Measurements from ENCODE around the gene TMEM72. TPM values are rescaled to one million over a fixed set of nuclear protein-coding genes. Genes with fewer than 3 reads are reported as not detected.

TMEM72 gene
- not detected for total RNA-seq
- polyA plus RNA-seq, result not detected

DNA sequence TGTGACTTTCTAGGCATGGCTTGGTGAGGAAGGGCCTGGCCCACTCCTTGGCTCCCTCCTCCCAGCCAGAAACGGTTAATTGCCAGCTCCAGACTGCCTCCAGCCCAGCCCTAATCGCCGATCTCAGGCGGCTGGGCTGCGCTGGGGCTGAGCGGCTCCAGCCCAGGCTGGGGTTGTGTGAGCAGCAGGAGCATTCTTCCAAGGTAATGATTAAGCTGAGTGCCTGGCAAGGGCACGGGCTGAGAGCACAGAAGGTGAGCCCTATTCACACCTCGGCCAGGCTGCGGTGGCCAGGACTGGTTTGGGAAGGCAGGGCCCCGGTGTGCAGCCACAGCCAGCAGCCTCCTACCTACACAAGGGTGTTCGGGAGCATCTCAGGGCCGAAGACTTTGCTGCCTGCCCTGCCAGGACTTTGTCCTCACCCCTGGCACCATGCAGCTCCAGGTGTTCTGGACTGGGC is at the start of gene TMEM72:
TSS of gene TMEM72 (plus strand) at position 257 of the 460 bp plus-strand sequence. CDS start at position 433, 176 bp downstream.
- peaks cover 0 to 17% of the 10 kb centered on the region in 2 donors for H3K27me3 Mint-ChIP-seq
- POLR2A ChIA-PET, result no interaction called here
- no peaks in the 10 kb centered on the region for H3K36me3 Mint-ChIP-seq

DNA sequence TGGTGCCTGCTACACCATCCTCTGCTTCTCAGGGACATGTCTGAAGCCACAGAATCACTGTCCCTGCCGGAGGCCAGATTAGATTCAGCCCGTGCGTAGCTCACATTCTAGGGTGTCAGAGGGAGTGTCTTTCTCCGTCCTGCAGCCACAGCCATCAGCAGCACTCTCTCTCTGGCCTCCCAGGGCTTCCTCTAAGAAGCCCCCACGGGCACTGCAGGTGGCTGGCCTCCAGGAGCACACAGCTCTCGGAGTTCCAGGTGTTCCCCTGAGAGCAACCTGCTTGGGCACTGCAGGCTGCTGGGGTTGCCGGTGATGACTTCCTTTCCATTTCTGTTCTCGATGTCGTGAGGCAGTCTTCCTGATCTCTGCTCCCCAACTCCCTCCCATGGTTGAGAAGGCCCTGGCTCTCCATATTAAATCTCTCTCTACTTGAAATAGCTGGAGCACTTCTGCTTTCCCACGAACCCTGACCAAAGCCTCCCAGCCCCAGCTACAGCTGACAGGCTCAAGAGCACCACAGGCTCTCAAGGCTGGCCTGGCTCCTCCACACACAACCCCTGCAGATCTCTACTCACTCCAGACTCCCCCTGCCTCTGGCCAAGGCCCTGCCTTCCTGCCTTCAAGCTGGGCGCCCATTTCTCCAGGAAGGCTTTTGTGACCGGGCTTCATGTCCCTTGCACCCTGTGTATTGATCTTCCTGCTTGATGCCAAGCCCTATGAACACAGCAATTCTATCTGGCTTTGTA is 49.0 kb upstream of the TMEM72 start:
- peaks cover 19 to 48% of the 10 kb centered on the region in 2 donors for H3K27me3 Mint-ChIP-seq

More for the DNA sequence above, at the start of gene TMEM72:
- CTCF ChIA-PET, result interaction anchor here (1.9 kb wide), 1 partner anchor 21 kb away, joined by 5 read pairs; no protein-coding TSS in a partner anchor
- H3K27ac Mint-ChIP-seq, result peak within 1 kb of the TSS in 1 of 8 donors; percentile 19
- no peaks in the 10 kb centered on the region for H3K36me3 ChIP-seq (ENCODE audit: insufficient read depth, low read length)
- H3K9me3 Mint-ChIP-seq, result no peaks in the 10 kb centered on the region
- no peaks in the 10 kb centered on the region for H3K27me3 ChIP-seq (ENCODE audit: insufficient read depth, low read length, poor library complexity, severe bottlenecking)
- no peak within 1 kb of the TSS for H3K27ac ChIP-seq (ENCODE audit: low read depth, low read length)
- H3K9me3 ChIP-seq (ENCODE audit: low read length), result no peaks in the 10 kb centered on the region
- peaks cover 17% of the 10 kb centered on the region for H3K4me1 ChIP-seq (ENCODE audit: insufficient read depth, low read length)
- H3K4me1 Mint-ChIP-seq, result peaks cover 11 to 16% (median 14%) of the 10 kb centered on the region in 3 donors
- no peak within 1 kb of the TSS for H3K4me3 ChIP-seq (ENCODE audit: low read length)
- DNase-seq, result no peak
- no peak within 1 kb of the TSS for H3K4me3 Mint-ChIP-seq

DNA sequence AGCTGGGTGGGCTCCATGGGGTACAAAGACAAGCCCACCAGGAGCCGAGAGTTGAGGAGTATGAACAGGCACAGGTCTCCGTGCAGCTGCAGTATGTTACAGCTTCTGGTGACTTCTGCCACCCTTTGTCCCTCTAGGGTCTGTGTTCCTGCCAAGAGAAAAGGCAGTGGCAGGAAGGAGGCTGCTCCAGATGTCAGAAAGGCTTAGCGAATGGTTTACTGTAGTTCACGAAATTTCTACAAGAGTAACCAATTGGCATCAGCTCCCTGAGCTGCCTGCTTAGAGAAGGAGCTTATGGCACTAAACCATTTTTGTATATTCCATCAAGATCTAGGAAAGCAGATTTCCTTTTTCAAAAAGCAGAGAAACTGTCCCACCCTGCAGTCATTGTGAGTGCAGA is 48.2 kb upstream of the TMEM72 start:
- H3K4me1 ChIP-seq (ENCODE audit: insufficient read depth, low read length), result peaks cover 4% of the 10 kb centered on the region
- H3K27me3 Mint-ChIP-seq, result peaks cover 19 to 48% of the 10 kb centered on the region in 2 donors
- H3K4me3 Mint-ChIP-seq, result peak overlapping the region in 4 of 7 donors; percentile 8 to 31 (median 19)
- H3K36me3 Mint-ChIP-seq, result peaks cover 0 to 1% (median 0%) of the 10 kb centered on the region in 3 donors
- no peaks in the 10 kb centered on the region for H3K36me3 ChIP-seq (ENCODE audit: insufficient read depth, low read length)
- H3K4me1 Mint-ChIP-seq, result peaks cover 14 to 18% (median 16%) of the 10 kb centered on the region in 3 donors
- no peaks in the 10 kb centered on the region for H3K9me3 ChIP-seq (ENCODE audit: low read length)
- H3K27ac Mint-ChIP-seq, result no peak overlapping the region
- DNase-seq, result no peak
- H3K27me3 ChIP-seq (ENCODE audit: insufficient read depth, low read length, poor library complexity, severe bottlenecking), result peaks cover 12% of the 10 kb centered on the region
- ChIA-PET CTCF (interaction anchor here (1.0 kb wide), 1 partner anchor 10 kb away, joined by 3 read pairs; no protein-coding TSS in a partner anchor), POLR2A (no interaction called here)
- no peak overlapping the region for H3K4me3 ChIP-seq (ENCODE audit: low read length)
- H3K27ac ChIP-seq (ENCODE audit: low read depth, low read length), result no peak overlapping the region
- no peaks in the 10 kb centered on the region for H3K9me3 Mint-ChIP-seq

More for the DNA sequence above, 49.0 kb upstream of the TMEM72 start:
- H3K4me3 Mint-ChIP-seq, result peak overlapping the region in 1 of 7 donors; percentile 14
- H3K9me3 Mint-ChIP-seq, result no peaks in the 10 kb centered on the region
- peaks cover 14 to 18% (median 16%) of the 10 kb centered on the region in 3 donors for H3K4me1 Mint-ChIP-seq
- peak overlapping the region in 2 of 8 donors; percentile 22 to 43 for H3K27ac Mint-ChIP-seq
- H3K36me3 ChIP-seq (ENCODE audit: insufficient read depth, low read length), result no peaks in the 10 kb centered on the region
- H3K4me1 ChIP-seq (ENCODE audit: insufficient read depth, low read length), result peaks cover 4% of the 10 kb centered on the region
- peaks cover 0 to 1% (median 0%) of the 10 kb centered on the region in 3 donors for H3K36me3 Mint-ChIP-seq
- POLR2A ChIA-PET, result no interaction called here
- no peak overlapping the region for H3K27ac ChIP-seq (ENCODE audit: low read depth, low read length)
- CTCF ChIA-PET, result interaction anchor here (1.0 kb wide), 1 partner anchor 10 kb away, joined by 3 read pairs; no protein-coding TSS in a partner anchor
- no peak for DNase-seq
- H3K9me3 ChIP-seq (ENCODE audit: low read length), result no peaks in the 10 kb centered on the region
- H3K4me3 ChIP-seq (ENCODE audit: low read length), result no peak overlapping the region
- H3K27me3 ChIP-seq (ENCODE audit: insufficient read depth, low read length, poor library complexity, severe bottlenecking), result peaks cover 12% of the 10 kb centered on the region

DNA sequence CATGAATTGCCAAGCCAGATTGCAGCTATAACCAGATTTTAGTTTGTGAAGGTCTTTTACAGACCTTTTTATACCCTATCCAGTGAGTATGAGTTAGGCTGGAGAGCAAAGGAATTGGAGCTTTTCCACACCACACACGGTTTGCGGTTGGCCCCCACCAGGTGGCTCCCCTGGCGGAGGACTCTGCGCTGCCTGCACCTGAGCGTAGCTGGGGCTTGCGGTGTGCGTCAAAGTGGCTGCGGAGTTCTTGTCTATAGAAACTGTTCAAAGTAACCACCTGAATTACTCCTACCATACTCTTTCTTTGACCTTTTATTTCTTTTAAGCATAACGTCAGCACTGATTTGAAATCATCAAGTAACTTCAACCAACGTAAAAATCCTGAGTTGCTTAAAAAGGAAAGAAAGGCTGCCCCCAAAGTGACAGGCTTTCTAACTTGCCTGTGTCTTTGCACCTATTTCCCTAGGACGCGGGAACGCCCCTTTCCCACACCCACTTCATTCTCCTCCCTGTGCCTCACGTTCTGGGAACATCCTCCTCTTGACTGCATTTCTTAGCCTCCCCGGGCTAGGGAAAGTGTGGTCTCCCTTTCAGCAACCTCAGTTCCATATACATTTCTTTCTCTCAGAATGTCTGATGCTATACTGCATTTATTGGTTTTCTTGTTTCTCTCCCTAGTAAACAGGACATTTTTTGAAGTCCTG is 47.6 kb upstream of the TMEM72 start:
- H3K4me3 ChIP-seq (ENCODE audit: low read length), result peak overlapping the region; percentile 66
- peaks cover 14 to 18% (median 16%) of the 10 kb centered on the region in 3 donors for H3K4me1 Mint-ChIP-seq
- POLR2A ChIA-PET, result no interaction called here
- H3K27ac Mint-ChIP-seq, result peak overlapping the region in 1 of 8 donors; percentile 55
- peak in 2 of 5 donors; percentile 30 to 67 for DNase-seq
- peaks cover 4% of the 10 kb centered on the region for H3K4me1 ChIP-seq (ENCODE audit: insufficient read depth, low read length)
- no peaks in the 10 kb centered on the region for H3K9me3 ChIP-seq (ENCODE audit: low read length)
- H3K27me3 ChIP-seq (ENCODE audit: insufficient read depth, low read length, poor library complexity, severe bottlenecking), result peaks cover 12% of the 10 kb centered on the region
- H3K36me3 Mint-ChIP-seq, result peaks cover 0 to 1% (median 0%) of the 10 kb centered on the region in 3 donors
- CTCF ChIA-PET, result interaction anchor here (0.8 to 1.7 kb wide), 6 partner anchors 9 to 1193 kb away, joined by 3 to 8 read pairs (median 4); no protein-coding TSS in a partner anchor
- H3K4me3 Mint-ChIP-seq, result peak overlapping the region in 6 of 7 donors; percentile 1 to 93 (median 86)
- H3K27ac ChIP-seq (ENCODE audit: low read depth, low read length), result no peak overlapping the region
- peaks cover 19 to 52% of the 10 kb centered on the region in 2 donors for H3K27me3 Mint-ChIP-seq
- no peaks in the 10 kb centered on the region for H3K36me3 ChIP-seq (ENCODE audit: insufficient read depth, low read length)
- no peaks in the 10 kb centered on the region for H3K9me3 Mint-ChIP-seq

DNA sequence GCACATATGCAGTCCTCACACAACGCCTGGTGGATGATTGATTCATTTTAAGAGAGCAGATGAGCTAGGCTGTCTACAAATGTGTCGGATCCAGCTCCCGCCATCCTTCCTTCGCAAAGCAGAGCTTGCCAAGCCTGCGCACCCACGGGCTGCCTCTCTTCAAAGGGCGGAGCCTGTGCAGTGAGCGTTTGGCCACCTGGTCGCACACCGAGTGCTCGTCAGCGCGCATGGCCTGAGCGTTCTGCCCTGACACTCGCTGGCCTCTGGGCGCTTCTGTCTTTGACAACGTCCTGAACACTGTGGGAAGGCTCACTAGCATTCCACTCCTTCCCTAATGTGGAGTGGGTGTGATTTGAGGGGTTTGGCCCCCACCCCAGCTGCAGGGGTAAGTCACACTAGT is 47.1 kb upstream of the TMEM72 start:
- Histone ChIP-seq H3K36me3 (ENCODE audit: insufficient read depth, low read length) (no peaks in the 10 kb centered on the region), H3K4me1 (ENCODE audit: insufficient read depth, low read length) (peaks cover 4% of the 10 kb centered on the region), H3K27ac (ENCODE audit: low read depth, low read length) (no peak overlapping the region), H3K27me3 (ENCODE audit: insufficient read depth, low read length, poor library complexity, severe bottlenecking) (peaks cover 12% of the 10 kb centered on the region), H3K4me3 (ENCODE audit: low read length) (peak overlapping the region; percentile 66), H3K9me3 (ENCODE audit: low read length) (no peaks in the 10 kb centered on the region)
- peak overlapping the region; percentile 80 to 93 (median 88) for H3K4me3 Mint-ChIP-seq
- H3K27ac Mint-ChIP-seq, result peak overlapping the region in 1 of 8 donors; percentile 55
- no peaks in the 10 kb centered on the region for H3K9me3 Mint-ChIP-seq
- H3K27me3 Mint-ChIP-seq, result peaks cover 21 to 58% of the 10 kb centered on the region in 2 donors
- peak in 1 of 5 donors; percentile 12 for DNase-seq
- peaks cover 14 to 18% (median 16%) of the 10 kb centered on the region in 3 donors for H3K4me1 Mint-ChIP-seq
- ChIA-PET POLR2A (no interaction called here), CTCF (interaction anchor here (0.8 to 1.7 kb wide), 8 partner anchors 10 to 1193 kb away, joined by 3 to 8 read pairs (median 4); no protein-coding TSS in a partner anchor)
- peaks cover 0 to 1% (median 0%) of the 10 kb centered on the region in 3 donors for H3K36me3 Mint-ChIP-seq

DNA sequence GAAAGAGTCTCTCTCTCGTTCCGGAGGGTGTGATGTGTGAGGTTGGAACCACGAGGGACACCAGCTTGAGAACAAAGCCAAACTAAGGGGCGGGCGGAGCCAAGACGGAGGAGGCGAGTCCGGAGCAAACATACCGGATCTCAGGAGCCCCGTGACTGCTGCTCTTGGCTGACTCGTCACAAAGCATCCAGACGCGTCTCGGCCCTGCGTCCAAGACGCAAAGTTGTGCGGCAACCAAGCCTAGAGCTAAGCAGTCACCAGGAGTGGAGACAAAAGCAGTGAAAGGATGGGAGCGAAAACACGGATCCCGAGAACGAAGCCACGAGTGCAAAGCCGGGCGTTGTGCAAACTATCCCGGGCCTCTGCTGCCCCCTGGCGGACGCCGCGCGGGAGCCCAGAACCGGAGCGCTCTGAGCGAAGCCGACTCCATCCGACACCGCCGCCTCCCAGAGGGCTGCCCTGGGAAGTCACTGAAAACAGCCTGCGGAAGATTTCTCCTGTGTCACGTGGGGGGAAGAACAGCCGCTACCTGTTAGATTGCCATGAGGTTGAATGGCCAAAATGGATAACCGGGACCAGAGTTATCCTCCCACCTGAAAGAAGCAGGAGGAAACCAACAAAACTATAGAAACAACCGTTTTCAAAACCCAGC is 46.4 kb upstream of the TMEM72 start:
- Mint-ChIP-seq H3K9me3 (no peaks in the 10 kb centered on the region), H3K4me1 (peaks cover 14 to 18% (median 16%) of the 10 kb centered on the region in 3 donors), H3K36me3 (peaks cover 0 to 1% (median 0%) of the 10 kb centered on the region in 3 donors), H3K4me3 (peak overlapping the region; percentile 80 to 93 (median 88)), H3K27ac (peak overlapping the region in 2 of 8 donors; percentile 32 to 72), H3K27me3 (peaks cover 25 to 63% of the 10 kb centered on the region in 2 donors)
- Histone ChIP-seq H3K9me3 (ENCODE audit: low read length) (no peaks in the 10 kb centered on the region), H3K4me1 (ENCODE audit: insufficient read depth, low read length) (peaks cover 4% of the 10 kb centered on the region), H3K27ac (ENCODE audit: low read depth, low read length) (no peak overlapping the region), H3K27me3 (ENCODE audit: insufficient read depth, low read length, poor library complexity, severe bottlenecking) (peaks cover 12% of the 10 kb centered on the region), H3K4me3 (ENCODE audit: low read length) (peak overlapping the region; percentile 66), H3K36me3 (ENCODE audit: insufficient read depth, low read length) (no peaks in the 10 kb centered on the region)
- POLR2A ChIA-PET, result no interaction called here
- CTCF ChIA-PET, result interaction anchor here (0.8 to 1.7 kb wide), 9 partner anchors 9 to 1194 kb away, joined by 3 to 8 read pairs (median 4); no protein-coding TSS in a partner anchor
- DNase-seq, result peak; percentile 67 to 81 (median 77)

DNA sequence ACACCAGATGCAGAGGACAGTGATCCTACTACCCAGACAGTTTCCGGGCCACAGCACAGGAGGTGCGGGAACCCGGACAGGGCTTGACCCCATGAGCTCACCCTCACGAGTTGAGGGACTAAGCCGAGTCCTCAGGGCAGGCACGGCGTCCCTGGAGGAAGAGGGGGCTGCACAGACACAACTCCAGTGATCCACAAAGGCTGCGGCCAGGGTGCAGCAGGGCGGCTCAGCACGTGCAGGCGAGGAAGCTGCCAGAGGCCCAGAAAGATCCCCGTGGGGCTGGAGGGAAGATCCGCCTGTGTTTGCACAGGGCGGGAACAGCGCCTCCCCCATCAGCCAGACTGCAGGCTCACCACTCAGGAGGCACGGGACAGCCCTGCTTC is 45.9 kb upstream of the TMEM72 start:
- H3K27me3 ChIP-seq (ENCODE audit: insufficient read depth, low read length, poor library complexity, severe bottlenecking), result peaks cover 12% of the 10 kb centered on the region
- peaks cover 28 to 68% of the 10 kb centered on the region in 2 donors for H3K27me3 Mint-ChIP-seq
- H3K36me3 ChIP-seq (ENCODE audit: insufficient read depth, low read length), result no peaks in the 10 kb centered on the region
- peaks cover 14 to 18% (median 16%) of the 10 kb centered on the region in 3 donors for H3K4me1 Mint-ChIP-seq
- no peak overlapping the region for H3K27ac ChIP-seq (ENCODE audit: low read depth, low read length)
- H3K4me3 Mint-ChIP-seq, result peak overlapping the region in 5 of 7 donors; percentile 26 to 93 (median 84)
- POLR2A ChIA-PET, result no interaction called here
- H3K4me1 ChIP-seq (ENCODE audit: insufficient read depth, low read length), result peaks cover 4% of the 10 kb centered on the region
- H3K9me3 ChIP-seq (ENCODE audit: low read length), result no peaks in the 10 kb centered on the region
- CTCF ChIA-PET, result interaction anchor here (1.0 to 1.7 kb wide), 7 partner anchors 11 to 1195 kb away, joined by 3 to 8 read pairs (median 4); no protein-coding TSS in a partner anchor
- no peak overlapping the region for H3K27ac Mint-ChIP-seq
- H3K4me3 ChIP-seq (ENCODE audit: low read length), result peak overlapping the region; percentile 66
- peaks cover 0 to 1% (median 0%) of the 10 kb centered on the region in 3 donors for H3K36me3 Mint-ChIP-seq
- H3K9me3 Mint-ChIP-seq, result no peaks in the 10 kb centered on the region
- DNase-seq, result no peak
